Nephron progenitor cell (in vitro differentiated cells): ENCODE results near the gene CDS2.

Experiments
- DNase-seq: peaks from one replicate; pipeline ENCODE4 v3.0.0; 2021
- H3K27ac Mint-ChIP-seq: 2 replicates; pipeline ENCODE4 v1.8.0; 2021; ENCODE audit warnings: mild to moderate bottlenecking, moderate library complexity, mixed read lengths
- H3K27me3 Mint-ChIP-seq: 2 replicates; pipeline ENCODE4 v1.8.0; 2021; ENCODE audit warnings: mild to moderate bottlenecking, low read depth, mixed read lengths; ENCODE audit not compliant: poor library complexity
- H3K36me3 Mint-ChIP-seq: 2 replicates; pipeline ENCODE4 v1.8.0; 2021; ENCODE audit warnings: low read depth, mixed read lengths
- H3K4me1 Mint-ChIP-seq: 2 replicates; pipeline ENCODE4 v1.8.0; 2021; ENCODE audit warnings: mixed read lengths
- H3K4me3 Mint-ChIP-seq: 2 replicates; pipeline ENCODE4 v1.8.0; 2021; ENCODE audit warnings: mild to moderate bottlenecking, moderate library complexity, mixed read lengths
- H3K9me3 Mint-ChIP-seq: 2 replicates; pipeline ENCODE4 v1.8.0; 2021; ENCODE audit warnings: mild to moderate bottlenecking, moderate library complexity, mixed read lengths
- CTCF ChIP-seq: fragments of 200-600 bp; sonication (generic); IDR thresholded peaks from 2 replicates; pipeline ENCODE4 v1.5.0; 2021; ENCODE audit warnings: antibody characterized with exemption

Gene CDS2

DNA sequence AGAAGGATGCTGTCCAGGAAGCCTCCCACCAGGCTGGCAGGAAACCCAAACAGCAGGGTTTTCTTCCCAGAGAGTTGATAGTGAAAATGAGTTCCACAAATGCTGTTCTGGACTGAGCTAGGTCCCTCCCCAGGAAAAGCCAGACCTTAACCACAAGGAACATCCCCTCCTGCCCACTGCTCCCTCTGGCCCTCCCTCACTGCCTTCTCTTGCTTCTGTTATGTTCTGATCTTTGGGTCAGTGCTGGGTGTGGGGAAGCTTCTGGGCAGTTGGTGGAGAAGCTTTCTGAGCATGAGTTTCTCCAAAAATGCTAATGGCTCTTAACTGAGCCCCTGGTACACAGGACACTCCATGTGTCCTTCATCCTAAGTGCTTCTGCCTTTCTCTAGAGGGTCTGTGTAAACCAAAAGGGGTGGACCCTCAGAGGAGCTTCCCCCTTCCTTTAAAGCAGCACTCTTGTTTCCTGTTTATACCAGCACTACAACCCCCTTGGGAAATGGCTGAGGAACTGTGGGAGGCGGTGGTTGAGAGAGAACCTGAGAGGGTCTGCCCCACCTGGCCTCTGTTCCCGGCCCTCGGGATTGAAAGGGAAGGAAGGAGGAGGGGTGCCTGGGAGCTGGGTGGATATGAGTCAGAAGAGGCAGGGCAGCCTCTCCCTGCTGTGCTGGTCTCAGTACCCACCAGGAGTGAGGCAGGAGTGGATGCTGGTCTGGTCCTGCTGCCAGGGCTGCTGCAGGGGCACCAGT lies 42.0 kb downstream of the CDS2 start:
- H3K27ac Mint-ChIP-seq: peak overlapping the region; percentile 97
- peaks cover 67% of the 10 kb centered on the region for H3K4me1 Mint-ChIP-seq
- peak; percentile 40 for DNase-seq

GRCh38 chr20:5170341-5170740 lies 43.5 kb downstream of the CDS2 start:
- Mint-ChIP-seq H3K4me1 (peaks cover 67% of the 10 kb centered on the region), H3K27ac (peak overlapping the region; percentile 34), H3K27me3 (no peaks in the 10 kb centered on the region), H3K9me3 (no peaks in the 10 kb centered on the region), H3K36me3 (peaks cover 12% of the 10 kb centered on the region), H3K4me3 (no peak overlapping the region)
- TF ChIP-seq CTCF: no peak
- no peak for DNase-seq

More for the DNA sequence above, 42.0 kb downstream of the CDS2 start:
- Mint-ChIP-seq H3K4me3 (no peak overlapping the region), H3K27me3 (no peaks in the 10 kb centered on the region), H3K9me3 (no peaks in the 10 kb centered on the region), H3K36me3 (peaks cover 7% of the 10 kb centered on the region)
- TF ChIP-seq CTCF: no peak

- peak overlapping the region; percentile 34 for H3K27ac Mint-ChIP-seq
Measured at GRCh38 chr20:5171064-5171789, 44.4 kb downstream of the CDS2 start.

DNA sequence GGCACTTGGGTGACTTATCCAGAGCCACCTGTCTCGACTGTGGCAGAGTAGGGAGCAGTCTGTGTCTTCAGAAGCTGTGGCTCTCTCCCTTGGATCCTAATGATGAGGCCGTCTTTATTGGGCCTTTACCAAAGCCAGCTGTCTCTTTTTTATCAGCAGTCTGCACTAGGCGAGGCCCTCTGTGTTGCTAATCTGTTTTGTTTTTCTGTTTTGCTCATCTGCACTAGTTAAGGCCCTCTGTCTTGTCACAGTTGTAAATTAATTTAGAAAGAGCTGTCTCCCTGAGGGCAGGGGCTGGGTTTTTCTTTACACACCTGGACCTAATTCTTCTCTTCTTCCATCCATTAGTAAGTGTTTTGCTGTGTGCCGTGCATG lies 45.0 kb downstream of the CDS2 start:
- peaks cover 17% of the 10 kb centered on the region for H3K36me3 Mint-ChIP-seq
- DNase-seq: no peak
- H3K27ac Mint-ChIP-seq: peak overlapping the region; percentile 34
- peaks cover 54% of the 10 kb centered on the region for H3K4me1 Mint-ChIP-seq
- H3K27me3 Mint-ChIP-seq: no peaks in the 10 kb centered on the region
- no peak overlapping the region for H3K4me3 Mint-ChIP-seq
- no peaks in the 10 kb centered on the region for H3K9me3 Mint-ChIP-seq
- TF ChIP-seq CTCF: no peak

More at GRCh38 chr20:5171064-5171789, 44.4 kb downstream of the CDS2 start:
- H3K9me3 Mint-ChIP-seq: no peaks in the 10 kb centered on the region
- peaks cover 12% of the 10 kb centered on the region for H3K36me3 Mint-ChIP-seq
- peak overlapping the region; percentile 10 for H3K4me3 Mint-ChIP-seq
- DNase-seq: no peak
- H3K4me1 Mint-ChIP-seq: peaks cover 60% of the 10 kb centered on the region
- no peaks in the 10 kb centered on the region for H3K27me3 Mint-ChIP-seq
- TF ChIP-seq CTCF: no peak

DNA sequence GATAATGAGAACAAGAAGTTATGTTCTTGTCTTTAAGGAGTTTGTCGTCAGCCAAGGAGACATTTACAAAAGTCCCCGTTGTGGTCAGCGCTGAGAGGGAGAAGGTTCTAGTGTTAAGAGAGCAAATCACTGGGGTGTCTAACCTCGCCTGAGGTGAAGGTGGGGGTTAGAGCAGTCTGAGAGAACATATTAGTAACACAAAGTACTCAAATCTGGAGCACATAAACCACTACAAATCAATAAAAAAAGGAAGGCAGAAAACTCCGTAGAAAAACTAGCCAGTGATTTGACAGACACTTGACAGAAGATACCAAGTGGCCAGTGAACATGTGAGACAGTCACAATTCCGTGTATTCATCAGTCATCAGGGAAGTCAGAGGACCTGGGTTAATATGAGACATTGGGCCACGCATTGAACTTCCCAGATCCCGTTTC lies 45.4 kb downstream of the CDS2 start:
- Mint-ChIP-seq H3K27ac (peak overlapping the region; percentile 34), H3K4me3 (no peak overlapping the region), H3K9me3 (no peaks in the 10 kb centered on the region), H3K36me3 (peaks cover 17% of the 10 kb centered on the region), H3K4me1 (peaks cover 50% of the 10 kb centered on the region), H3K27me3 (peaks cover 1% of the 10 kb centered on the region)
- no peak for TF ChIP-seq CTCF
- no peak for DNase-seq
